ELF-1 (cell line): ENCODE results near the gene ADAMTSL4.
"Not testable (repeated sequence)": the region's sequence is repeated elsewhere in the genome, so short reads cannot be mapped to it uniquely, and the experiment has no call there.

Source experiments
- DNase-seq: peaks from one replicate; pipeline ENCODE4 v3.0.0-alpha.2; 2016; ENCODE audit warnings: low read depth, low spot score

The ADAMTSL4 gene

DNA sequence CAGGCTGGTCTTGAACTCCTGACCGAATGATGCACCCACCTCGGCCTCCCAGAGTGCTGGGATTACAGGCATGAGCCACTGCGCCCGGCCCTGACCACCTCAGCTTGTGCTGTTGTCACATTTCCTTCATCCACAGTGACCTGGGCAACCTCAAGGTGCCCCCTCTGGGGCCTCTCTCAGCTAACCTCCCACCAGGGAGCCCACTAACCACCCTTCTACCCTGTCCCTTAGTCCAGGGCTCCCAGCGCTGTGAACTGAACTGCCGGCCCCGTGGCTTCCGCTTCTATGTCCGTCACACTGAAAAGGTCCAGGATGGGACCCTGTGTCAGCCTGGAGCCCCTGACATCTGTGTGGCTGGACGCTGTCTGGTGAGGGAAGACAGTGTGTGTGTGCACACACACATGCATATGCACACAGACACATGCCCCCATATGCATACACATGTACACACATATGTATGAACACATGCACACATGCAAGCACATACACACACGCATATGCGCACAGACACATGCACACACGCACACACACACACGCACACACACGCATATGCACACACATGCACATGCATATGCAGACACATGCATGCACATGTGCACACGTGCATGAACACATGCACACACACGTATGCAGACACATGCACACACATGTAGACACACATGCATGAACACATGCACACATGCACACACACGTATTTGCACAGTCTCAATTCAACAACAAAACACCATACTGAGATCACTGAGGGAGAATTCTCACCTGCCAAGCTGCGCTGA is 6.2 kb downstream of the ADAMTSL4 start:
- DNase-seq: no peak

DNA sequence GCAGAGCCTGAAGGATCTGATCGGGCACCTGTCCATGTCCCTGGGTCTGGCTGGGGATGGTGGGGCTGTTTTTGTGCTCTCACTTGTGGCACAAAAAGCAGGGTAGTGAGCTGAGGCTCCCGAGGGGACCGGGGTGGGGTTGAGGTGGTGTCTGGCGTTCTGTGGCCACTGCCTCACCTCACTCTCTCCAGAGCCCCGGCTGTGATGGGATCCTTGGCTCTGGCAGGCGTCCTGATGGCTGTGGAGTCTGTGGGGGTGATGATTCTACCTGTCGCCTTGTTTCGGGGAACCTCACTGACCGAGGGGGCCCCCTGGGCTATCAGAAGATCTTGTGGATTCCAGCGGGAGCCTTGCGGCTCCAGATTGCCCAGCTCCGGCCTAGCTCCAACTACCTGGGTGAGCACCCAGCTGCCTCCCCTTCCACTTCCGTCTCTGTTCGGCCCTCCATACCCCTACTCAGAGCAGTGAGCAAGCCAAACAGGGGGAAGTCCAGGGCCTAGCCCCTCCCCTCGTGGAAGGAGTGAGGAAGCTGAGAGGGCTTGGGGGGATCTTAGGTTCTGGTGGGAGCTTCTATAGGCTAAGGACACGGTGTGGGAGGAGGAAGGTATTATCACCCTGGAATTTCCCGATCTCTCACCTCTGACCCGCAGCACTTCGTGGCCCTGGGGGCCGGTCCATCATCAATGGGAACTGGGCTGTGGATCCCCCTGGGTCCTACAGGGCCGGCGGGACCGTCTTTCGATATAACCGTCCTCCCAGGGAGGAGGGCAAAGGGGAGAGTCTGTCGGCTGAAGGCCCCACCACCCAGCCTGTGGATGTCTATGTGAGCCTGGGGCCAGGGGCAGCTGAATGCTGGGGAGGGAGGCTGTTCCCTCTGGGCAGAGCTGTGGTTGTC is 7.0 kb downstream of the ADAMTSL4 start:
- DNase-seq: peak; percentile 69

GRCh38 chr1:150557065-150557600 is 7.9 kb downstream of the ADAMTSL4 start:
- no peak for DNase-seq

DNA sequence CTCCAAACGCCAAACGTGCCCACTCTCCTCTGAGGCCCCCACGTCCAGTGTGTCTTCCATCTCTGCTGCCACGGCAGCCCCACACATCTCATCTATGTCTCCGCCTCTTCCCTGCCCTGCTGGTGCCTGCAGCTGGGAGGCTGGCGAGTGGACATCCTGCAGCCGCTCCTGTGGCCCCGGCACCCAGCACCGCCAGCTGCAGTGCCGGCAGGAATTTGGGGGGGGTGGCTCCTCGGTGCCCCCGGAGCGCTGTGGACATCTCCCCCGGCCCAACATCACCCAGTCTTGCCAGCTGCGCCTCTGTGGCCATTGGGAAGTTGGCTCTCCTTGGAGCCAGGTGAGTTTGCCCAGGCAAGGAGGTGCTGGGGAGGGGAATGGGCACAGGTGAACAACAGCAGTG is 8.6 kb downstream of the ADAMTSL4 start:
- DNase-seq: no peak

GRCh38 chr1:150558303-150558704 is 9.1 kb downstream of the ADAMTSL4 start:
- DNase-seq: no peak

DNA sequence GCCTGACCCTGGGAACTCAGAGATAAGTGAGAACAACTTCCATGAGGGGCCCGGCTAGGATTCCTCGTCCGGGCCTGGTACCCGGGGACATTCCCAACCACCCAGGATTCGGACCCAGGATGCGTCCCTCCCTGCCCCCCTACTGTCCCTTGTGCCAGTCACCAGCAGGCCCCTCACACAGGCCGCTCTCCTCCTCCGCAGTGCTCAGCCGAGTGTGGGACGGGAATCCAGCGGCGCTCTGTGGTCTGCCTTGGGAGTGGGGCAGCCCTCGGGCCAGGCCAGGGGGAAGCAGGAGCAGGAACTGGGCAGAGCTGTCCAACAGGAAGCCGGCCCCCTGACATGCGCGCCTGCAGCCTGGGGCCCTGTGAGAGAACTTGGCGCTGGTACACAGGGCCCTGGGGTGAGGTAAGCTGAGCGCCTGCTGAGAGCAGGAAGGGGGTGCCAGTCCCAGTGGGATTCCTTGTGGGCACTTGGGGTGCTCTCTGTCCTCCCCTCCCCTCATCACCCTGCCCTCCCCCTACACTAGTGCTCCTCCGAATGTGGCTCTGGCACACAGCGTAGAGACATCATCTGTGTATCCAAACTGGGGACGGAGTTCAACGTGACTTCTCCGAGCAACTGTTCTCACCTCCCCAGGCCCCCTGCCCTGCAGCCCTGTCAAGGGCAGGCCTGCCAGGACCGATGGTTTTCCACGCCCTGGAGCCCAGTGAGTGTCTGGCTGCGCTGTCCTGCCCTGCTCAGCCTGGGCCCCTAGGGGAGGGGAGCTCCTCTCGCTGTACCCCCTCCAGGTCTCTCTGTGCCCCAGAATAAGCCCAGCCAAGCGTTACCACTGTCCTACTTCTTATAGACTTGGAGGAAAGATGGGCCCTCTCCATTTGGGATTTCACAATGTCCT is 9.8 kb downstream of the ADAMTSL4 start:
- DNase-seq: peak; percentile 61

GRCh38 chr1:150559656-150560010 is 10.4 kb downstream of the ADAMTSL4 start:
- no peak for DNase-seq

- peak; percentile 90 for DNase-seq
Observed at GRCh38 chr1:150560011-150560438, 10.8 kb downstream of the ADAMTSL4 start.

GRCh38 chr1:150560576-150561253 is 11.5 kb downstream of the ADAMTSL4 start:
- peak; percentile 96 for DNase-seq

GRCh38 chr1:150561254-150561973 is 12.2 kb downstream of the ADAMTSL4 start:
- peak; percentile 99 for DNase-seq

- peak; percentile 96 for DNase-seq
Observed at GRCh38 chr1:150561974-150562445, 12.8 kb downstream of the ADAMTSL4 start.

DNA sequence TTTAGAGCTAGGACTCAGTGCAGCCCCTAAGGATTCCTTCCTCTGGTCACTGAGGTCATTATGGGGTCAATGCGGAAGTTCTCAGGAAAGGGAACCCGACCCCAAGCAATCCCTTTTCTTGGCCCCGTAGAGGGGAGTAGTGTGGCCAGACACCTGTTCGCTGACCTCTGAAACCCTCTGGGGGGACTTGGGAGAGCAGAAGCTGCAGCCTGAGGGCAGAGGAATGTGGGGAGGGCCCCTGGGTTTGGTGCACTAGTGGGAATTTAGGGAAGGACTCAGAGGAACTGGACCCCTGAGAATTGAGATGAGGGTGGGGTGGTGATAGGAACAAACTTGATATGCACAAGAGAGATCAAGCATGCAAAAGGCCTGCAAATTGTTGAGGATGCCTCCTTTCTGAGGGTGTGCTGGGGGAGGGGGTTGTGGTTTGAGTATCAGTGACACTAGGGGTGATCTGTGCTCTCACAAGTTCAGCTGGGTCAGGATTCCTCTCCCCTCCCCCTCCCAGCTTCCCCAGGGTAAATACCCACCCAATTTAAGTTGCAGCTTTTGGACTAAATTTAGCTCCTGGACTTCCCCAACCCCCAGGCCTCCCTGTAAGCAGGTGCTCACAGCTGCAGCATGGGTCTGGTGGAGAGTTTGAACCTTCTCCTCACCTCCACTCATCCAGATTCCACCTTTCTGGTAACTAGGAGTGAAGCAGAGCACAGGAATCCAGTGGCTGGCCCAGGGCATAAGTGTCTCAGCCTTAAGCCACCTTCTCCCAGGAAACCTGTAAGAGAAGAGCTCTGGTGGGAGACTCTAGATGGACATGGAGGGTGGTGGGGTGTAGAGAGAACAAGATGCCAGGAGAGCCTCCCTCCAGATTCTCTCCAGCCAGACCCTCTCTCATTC is 13.5 kb downstream of the ADAMTSL4 start:
- peak; percentile 48 for DNase-seq

DNA sequence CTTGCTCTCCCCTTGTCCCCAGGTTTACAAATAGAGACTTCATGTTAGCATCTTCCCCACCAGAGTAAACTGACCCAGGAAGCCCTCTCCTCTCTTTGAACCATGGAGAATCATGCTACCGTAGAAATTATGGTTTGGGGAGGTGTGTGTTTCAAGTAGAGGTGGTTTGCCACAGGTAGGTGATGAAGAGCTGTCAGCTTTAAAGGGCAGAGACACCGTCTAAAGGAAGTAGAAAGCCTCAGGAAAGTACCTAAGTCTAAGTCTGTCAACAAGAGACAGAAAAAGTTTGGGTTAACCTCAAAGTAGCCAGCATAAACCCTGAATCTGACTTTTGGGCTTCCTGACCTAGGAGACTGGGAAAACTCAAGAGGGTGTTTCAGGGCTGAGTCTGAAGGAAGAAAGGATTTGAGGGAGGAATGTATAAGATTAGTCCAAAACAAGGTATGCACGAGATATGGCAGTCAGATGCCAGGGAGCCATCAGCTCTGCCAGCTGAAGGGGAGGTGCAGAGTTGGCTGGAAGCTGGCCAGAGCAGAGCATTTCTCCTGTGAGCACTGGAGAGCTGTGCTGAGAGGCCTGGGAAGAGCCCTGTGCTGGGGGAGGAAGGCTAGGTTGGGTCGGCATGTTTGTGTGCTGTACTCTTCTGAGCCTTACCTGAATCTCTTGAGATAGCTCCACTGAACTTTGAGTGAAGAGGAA is 14.3 kb downstream of the ADAMTSL4 start:
- DNase-seq: no peak

- no peak for DNase-seq
Observed at GRCh38 chr1:150564051-150564991, 15.1 kb downstream of the ADAMTSL4 start.

DNA sequence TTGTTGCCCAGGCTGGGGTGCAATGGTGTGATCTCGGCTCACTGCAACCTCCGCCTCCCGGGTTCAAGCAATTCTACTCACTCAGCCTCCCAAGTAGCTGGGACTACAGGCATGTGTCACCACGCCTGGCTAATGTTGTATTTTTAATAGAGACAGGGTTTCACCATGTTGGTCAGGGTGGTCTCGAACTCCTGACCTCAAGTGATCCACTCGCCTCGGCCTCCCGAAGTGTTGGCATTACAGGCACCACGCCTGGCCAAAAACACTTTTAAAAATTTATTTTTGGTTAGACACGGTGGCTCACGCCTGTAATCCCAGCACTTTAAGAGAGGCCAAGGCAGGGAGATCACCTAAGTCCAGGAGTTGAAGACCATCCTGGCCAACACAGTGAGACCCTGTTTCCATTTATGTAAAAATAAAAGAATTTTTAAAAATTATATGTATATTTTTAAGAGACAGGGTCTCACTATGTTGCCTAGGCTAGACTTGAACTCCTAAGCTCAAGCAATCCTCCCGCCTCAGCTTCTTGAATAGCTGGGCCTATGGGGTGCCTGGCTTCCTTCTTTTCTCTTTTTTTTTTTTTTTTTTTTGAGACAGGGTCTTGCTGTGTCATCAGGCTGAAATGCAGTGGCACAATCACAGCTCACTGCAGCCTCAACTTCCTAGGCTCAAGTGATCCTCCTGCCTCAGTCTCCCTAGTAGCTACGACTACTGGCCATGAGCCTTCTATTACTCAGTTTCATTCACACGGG is 16.2 kb downstream of the ADAMTSL4 start:
- not testable (repeated sequence) for DNase-seq

GRCh38 chr1:150566589-150567340 is 17.6 kb downstream of the ADAMTSL4 start:
- no peak for DNase-seq
